CD14-positive monocyte (primary cell): ENCODE data around the gene AHI1. TPM values are rescaled to one million over a fixed set of nuclear protein-coding genes. Genes with fewer than 3 reads are reported as not detected.
A peak's percentile ranks its signal among the peaks of the same experiment; 100 is the strongest.

ENCODE experiments used
- DNase-seq, 3 donors: peaks; one replicate each; pipeline ENCODE4 v3.0.0-alpha.2; 2011 to 2022
- H2AFZ ChIP-seq: 2 replicates; pipeline ENCODE4 v1.6.0; 2012; ENCODE audit warnings: mild to moderate bottlenecking, low read depth, low read length, inconsistent platforms; ENCODE audit not compliant: insufficient read depth, poor library complexity, severe bottlenecking
- H3K27ac ChIP-seq, 2 donors: 1 replicate in 1 of 2; 2 replicates in 1 of 2; pipeline ENCODE4 v1.5.1; 2012 to 2013; ENCODE audit warnings: low read length in 2 of 2, control low read depth in 1 of 2, inconsistent platforms in 1 of 2, low read depth in 1 of 2, mild to moderate bottlenecking in 1 of 2
- H3K27me3 ChIP-seq, 2 donors: one replicate each; pipeline versions ENCODE4 v1.6.0 to v1.6.1; 2011 to 2013; ENCODE audit warnings: low read length in 2 of 2; ENCODE audit not compliant: control insufficient read depth in 2 of 2, insufficient read depth in 2 of 2
- H3K36me3 ChIP-seq, 2 donors: replicated peaks in 1 of 2; 1 replicate in 1 of 2; 2 replicates in 1 of 2; pipeline versions ENCODE4 v1.5.1 to v1.6.1; 2012 to 2013; ENCODE audit warnings: low read length in 2 of 2, control low read depth in 1 of 2, inconsistent platforms in 1 of 2, mild to moderate bottlenecking in 1 of 2; ENCODE audit not compliant: insufficient read depth in 2 of 2, control insufficient read depth in 1 of 2
- H3K4me1 ChIP-seq, 2 donors: 1 replicate in 1 of 2; 2 replicates in 1 of 2; pipeline versions ENCODE4 v1.5.1 to v1.6.1; 2012 to 2013; ENCODE audit warnings: low read length in 2 of 2, control low read depth in 1 of 2, inconsistent platforms in 1 of 2, mild to moderate bottlenecking in 1 of 2, moderate library complexity in 1 of 2; ENCODE audit not compliant: insufficient read depth in 2 of 2, control insufficient read depth in 1 of 2
- H3K4me2 ChIP-seq: replicated peaks from 2 replicates; pipeline ENCODE3; 2012; ENCODE audit warnings: low read length, moderate library complexity, mild to moderate bottlenecking; ENCODE audit not compliant: poor library complexity, severe bottlenecking; ENCODE audit errors: extremely low read depth
- H3K4me3 ChIP-seq, 3 experiments: fragments of 200-600 bp in 1 of 3; sonication (generic) in 1 of 3; replicated peaks in 1 of 3; 1 replicate in 2 of 3; 2 replicates in 1 of 3; pipeline ENCODE4 v1.5.1; 2011 to 2013; ENCODE audit warnings: low read length in 3 of 3, mild to moderate bottlenecking in 3 of 3, control low read depth in 2 of 3, low read depth in 2 of 3, inconsistent platforms in 1 of 3, moderate library complexity in 1 of 3
- H3K79me2 ChIP-seq: 2 replicates; pipeline ENCODE4 v1.6.0; 2012; ENCODE audit warnings: mild to moderate bottlenecking, control low read depth, inconsistent platforms, low read length, moderate library complexity; ENCODE audit not compliant: insufficient read depth
- H3K9ac ChIP-seq: 2 replicates; pipeline ENCODE4 v1.6.0; 2017; ENCODE audit warnings: low read length, mild to moderate bottlenecking; ENCODE audit not compliant: insufficient read depth, poor library complexity, severe bottlenecking
- H3K9me3 ChIP-seq, 2 donors: replicated peaks in 1 of 2; 1 replicate in 1 of 2; 2 replicates in 1 of 2; pipeline versions ENCODE4 v1.5.1 to v1.6.1; 2012 to 2013; ENCODE audit warnings: low read length in 2 of 2, control low read depth in 1 of 2; ENCODE audit not compliant: control insufficient read depth in 1 of 2, insufficient read depth in 1 of 2
- H4K20me1 ChIP-seq: 2 replicates; pipeline ENCODE4 v1.6.0; 2012; ENCODE audit warnings: mild to moderate bottlenecking, low read length, control low read depth, moderate library complexity; ENCODE audit not compliant: insufficient read depth
- H3K27ac Mint-ChIP-seq, 7 donors: one replicate each; pipeline ENCODE4 v1.8.0; 2020; ENCODE audit warnings: mild to moderate bottlenecking in 7 of 7, mixed read lengths in 7 of 7, moderate library complexity in 6 of 7, inconsistent platforms in 2 of 7
- H3K27me3 Mint-ChIP-seq, 3 donors: one replicate each; pipeline ENCODE4 v1.8.0; 2021 to 2022; ENCODE audit warnings: low read depth in 3 of 3, mild to moderate bottlenecking in 3 of 3, mixed read lengths in 3 of 3, moderate library complexity in 3 of 3, inconsistent platforms in 1 of 3
- H3K36me3 Mint-ChIP-seq, 2 donors: one replicate each; pipeline ENCODE4 v1.8.0; 2020; ENCODE audit warnings: mixed read lengths in 2 of 2, inconsistent platforms in 1 of 2, mild to moderate bottlenecking in 1 of 2
- H3K4me1 Mint-ChIP-seq: one replicate; pipeline ENCODE4 v1.8.0; 2020; ENCODE audit warnings: mild to moderate bottlenecking, mixed read lengths
- H3K4me3 Mint-ChIP-seq, 2 donors: one replicate each; pipeline ENCODE4 v1.8.0; 2020; ENCODE audit warnings: mild to moderate bottlenecking in 2 of 2, mixed read lengths in 2 of 2, moderate library complexity in 1 of 2
- H3K9me3 Mint-ChIP-seq, 7 donors: one replicate each; pipeline ENCODE4 v1.8.0; 2020 to 2022; ENCODE audit warnings: mixed read lengths in 7 of 7, mild to moderate bottlenecking in 6 of 7, moderate library complexity in 6 of 7, inconsistent platforms in 2 of 7
- WGBS: methylation state at CpG from one replicate; pipeline ENCODE4 v1.1.5; 2013; ENCODE audit warnings: missing lambda C conversion rate; ENCODE audit not compliant: insufficient coverage; 5-methylcytosine and 5-hydroxymethylcytosine counted together
- intact Hi-C, 2 donors: fragments of 100-400 bp; cut with micrococcal nuclease; formaldehyde crosslinking; loops; one replicate each; pipeline versions ENCODE4 v1.15.0 to v1.15.1; 2023
- polyA plus RNA-seq, 3 donors: library from polyadenylated mRNA; depleted of rRNA in 1 of 3; unstranded in 2 of 3; stranded (reverse) in 1 of 3; fragments of 300-500 nt in 2 of 3; fragments of >200 nt in 1 of 3; fragmentation: Illumina TruSeq in 2 of 3; gene quantifications; 1 replicate in 2 of 3; 2 replicates in 1 of 3; pipeline ENCODE4 v1.2.3, GENCODE V29; 2012 to 2021
- TF ChIP-seq, protein P1 (sequence below): fragments of 200-600 bp; IDR thresholded peaks from one replicate; pipeline ENCODE4 v1.8.0; 2022; ENCODE audit warnings: antibody characterized with exemption, mild to moderate bottlenecking

The AHI1 gene
- polyA plus RNA-seq, 3 donors, result 0.91 to 2.8 (median 1.4) TPM

DNA sequence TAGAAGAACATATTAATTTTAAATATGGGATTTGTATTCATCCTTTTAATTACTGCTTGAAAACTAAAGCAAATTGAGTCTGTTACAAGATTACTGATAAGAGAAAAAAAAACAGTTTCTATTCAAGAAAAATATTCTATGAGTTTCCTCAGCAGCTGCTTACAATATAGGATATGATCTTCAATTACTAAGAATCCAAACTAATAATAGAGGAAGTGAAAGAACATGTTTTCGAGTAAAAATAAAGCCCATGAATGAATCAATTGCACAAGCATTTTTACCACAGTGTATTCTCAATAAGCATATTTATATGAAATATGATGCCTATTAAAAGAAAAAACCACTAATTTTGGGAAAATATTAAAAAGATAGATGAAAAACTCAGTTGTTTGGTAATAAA is 63.4 kb downstream of the AHI1 start:
- intact Hi-C loops, result no loop called here
- Histone ChIP-seq H3K9me3 (no peaks in the 10 kb centered on the region), H3K4me3 (no peak overlapping the region), H3K4me2 (no peak overlapping the region), H3K27ac (no peak overlapping the region), H3K79me2 (no peaks in the 10 kb centered on the region), H3K27me3 (no peaks in the 10 kb centered on the region), H2AFZ (no peak overlapping the region), H3K4me1 (peaks cover 6 to 14% of the 10 kb centered on the region in 2 donors), H3K9ac (no peak overlapping the region), H3K36me3 (no peaks in the 10 kb centered on the region), H4K20me1 (no peaks in the 10 kb centered on the region)
- no CpG with 5 or more reads among the region's 1 CpG for WGBS
- H3K36me3 Mint-ChIP-seq, result no peaks in the 10 kb centered on the region
- H3K9me3 Mint-ChIP-seq, result no peaks in the 10 kb centered on the region
- H3K27ac Mint-ChIP-seq, result no peak overlapping the region
- H3K27me3 Mint-ChIP-seq, result no peaks in the 10 kb centered on the region
- DNase-seq, result peak; percentile 21 to 57 (median 40)
- TF ChIP-seq, protein P1, sequence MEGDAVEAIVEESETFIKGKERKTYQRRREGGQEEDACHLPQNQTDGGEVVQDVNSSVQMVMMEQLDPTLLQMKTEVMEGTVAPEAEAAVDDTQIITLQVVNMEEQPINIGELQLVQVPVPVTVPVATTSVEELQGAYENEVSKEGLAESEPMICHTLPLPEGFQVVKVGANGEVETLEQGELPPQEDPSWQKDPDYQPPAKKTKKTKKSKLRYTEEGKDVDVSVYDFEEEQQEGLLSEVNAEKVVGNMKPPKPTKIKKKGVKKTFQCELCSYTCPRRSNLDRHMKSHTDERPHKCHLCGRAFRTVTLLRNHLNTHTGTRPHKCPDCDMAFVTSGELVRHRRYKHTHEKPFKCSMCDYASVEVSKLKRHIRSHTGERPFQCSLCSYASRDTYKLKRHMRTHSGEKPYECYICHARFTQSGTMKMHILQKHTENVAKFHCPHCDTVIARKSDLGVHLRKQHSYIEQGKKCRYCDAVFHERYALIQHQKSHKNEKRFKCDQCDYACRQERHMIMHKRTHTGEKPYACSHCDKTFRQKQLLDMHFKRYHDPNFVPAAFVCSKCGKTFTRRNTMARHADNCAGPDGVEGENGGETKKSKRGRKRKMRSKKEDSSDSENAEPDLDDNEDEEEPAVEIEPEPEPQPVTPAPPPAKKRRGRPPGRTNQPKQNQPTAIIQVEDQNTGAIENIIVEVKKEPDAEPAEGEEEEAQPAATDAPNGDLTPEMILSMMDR, result no peak
- peaks cover 2% of the 10 kb centered on the region for H3K4me1 Mint-ChIP-seq
- H3K4me3 Mint-ChIP-seq, result no peak overlapping the region

DNA sequence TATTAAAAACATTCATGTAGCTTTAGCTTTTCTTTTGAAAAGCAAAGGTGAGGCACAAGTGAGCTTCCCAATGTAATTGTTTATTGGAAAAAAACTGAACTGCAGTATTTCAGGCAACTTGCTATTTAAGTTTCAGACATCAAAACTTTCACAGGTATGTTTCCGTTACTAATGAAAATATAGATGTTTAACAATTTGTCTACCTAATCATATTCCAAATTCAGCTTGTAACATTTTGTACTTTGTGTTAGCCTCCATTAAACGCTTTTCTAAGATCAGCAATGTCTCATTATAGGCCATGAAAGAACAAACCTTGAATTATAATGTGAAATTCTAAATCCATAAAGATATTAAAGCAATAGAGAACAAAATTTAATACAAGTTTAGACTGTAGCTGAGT is 69.5 kb downstream of the AHI1 start:
- peaks cover 12 to 27% of the 10 kb centered on the region in 2 donors for H3K4me1 ChIP-seq
- H3K27ac Mint-ChIP-seq, result no peak overlapping the region
- H3K79me2 ChIP-seq, result no peaks in the 10 kb centered on the region
- H3K9me3 Mint-ChIP-seq, result no peaks in the 10 kb centered on the region
- no peak overlapping the region for H3K4me3 ChIP-seq
- no peaks in the 10 kb centered on the region for H4K20me1 ChIP-seq
- H3K27me3 ChIP-seq, result no peaks in the 10 kb centered on the region
- TF ChIP-seq, protein P1, result no peak
- H3K4me3 Mint-ChIP-seq, result no peak overlapping the region
- H3K4me1 Mint-ChIP-seq, result peaks cover 16% of the 10 kb centered on the region
- no peaks in the 10 kb centered on the region for H3K36me3 ChIP-seq
- intact Hi-C loops, result loop anchor here in 1 of 2 donors (10.0 kb wide), 1 partner anchor 283 kb away; no protein-coding TSS in a partner anchor
- H3K36me3 Mint-ChIP-seq, result no peaks in the 10 kb centered on the region
- H3K27me3 Mint-ChIP-seq, result no peaks in the 10 kb centered on the region
- H3K9ac ChIP-seq, result no peak overlapping the region
- no peak overlapping the region for H3K27ac ChIP-seq
- no peak overlapping the region for H2AFZ ChIP-seq
- H3K9me3 ChIP-seq, result no peaks in the 10 kb centered on the region
- no CpG with 5 or more reads among the region's 2 CpGs for WGBS
- H3K4me2 ChIP-seq, result no peak overlapping the region
- DNase-seq, result no peak
